T47D (cell line): ENCODE data around the gene ZNF511.

Source experiments
- DNase-seq, 2 experiments: peaks; one replicate each; pipeline versions ENCODE4 v3.0.0 to v3.0.0-alpha.2; 2011 to 2012; ENCODE audit warnings: low read depth in 1 of 2, low spot score in 1 of 2
- JUND ChIP-seq: IDR thresholded peaks from 2 replicates; pipeline ENCODE4 v1.6.1; 2012; ENCODE audit warnings: low read depth
- in situ Hi-C: cut with HindIII; loops from 2 replicates; pipeline ENCODE4 v1.10.0; 2016; ENCODE audit warnings: low sequenced_read_pairs, low pct_unique_long_range_greater_than_20kb

The ZNF511 gene

DNA sequence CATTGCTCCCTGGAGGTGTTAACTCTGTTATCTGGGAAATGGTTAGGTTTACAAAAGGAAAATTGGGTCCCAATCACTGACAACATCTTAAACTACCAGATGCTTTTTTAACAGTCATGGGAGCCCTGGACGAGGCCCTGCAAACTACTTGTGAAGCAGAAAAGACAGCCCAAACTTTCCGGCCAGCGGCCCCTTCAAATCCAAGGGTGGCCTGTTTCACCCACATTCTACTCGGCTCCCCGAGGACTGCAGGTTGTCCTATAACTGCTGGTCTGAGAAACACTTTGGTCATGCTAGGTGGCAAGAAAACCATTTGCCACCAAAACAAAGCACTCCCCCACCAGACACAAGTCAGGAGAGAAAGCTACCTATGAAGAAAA lies 2.6 kb upstream of the ZNF511 start:
- TF ChIP-seq JUND: no peak
- DNase-seq: no peak
- in situ Hi-C loops: no loop called here

DNA sequence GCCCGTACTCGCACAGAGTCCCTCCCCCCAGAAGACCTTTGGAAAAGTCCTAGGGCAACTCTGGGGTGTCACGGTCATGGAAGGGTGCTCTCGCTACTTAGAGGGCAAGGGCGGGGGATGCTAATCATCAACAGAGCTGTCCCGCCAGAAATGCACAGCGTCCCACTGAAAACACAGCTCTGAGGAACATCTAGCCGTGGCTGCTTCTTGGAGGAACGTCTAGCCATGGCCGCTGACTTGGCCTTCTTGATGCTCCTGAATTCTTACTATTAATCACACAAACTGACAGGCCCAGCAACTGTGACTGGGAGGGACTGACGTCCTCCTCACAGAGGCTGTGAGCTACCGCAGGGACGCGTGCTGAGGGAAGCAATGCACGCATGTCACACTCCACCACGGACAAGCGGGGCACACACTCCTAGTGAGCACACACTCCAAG lies 1.8 kb upstream of the ZNF511 start:
- in situ Hi-C loops: no loop called here
- no peak for DNase-seq
- no peak for TF ChIP-seq JUND

DNA sequence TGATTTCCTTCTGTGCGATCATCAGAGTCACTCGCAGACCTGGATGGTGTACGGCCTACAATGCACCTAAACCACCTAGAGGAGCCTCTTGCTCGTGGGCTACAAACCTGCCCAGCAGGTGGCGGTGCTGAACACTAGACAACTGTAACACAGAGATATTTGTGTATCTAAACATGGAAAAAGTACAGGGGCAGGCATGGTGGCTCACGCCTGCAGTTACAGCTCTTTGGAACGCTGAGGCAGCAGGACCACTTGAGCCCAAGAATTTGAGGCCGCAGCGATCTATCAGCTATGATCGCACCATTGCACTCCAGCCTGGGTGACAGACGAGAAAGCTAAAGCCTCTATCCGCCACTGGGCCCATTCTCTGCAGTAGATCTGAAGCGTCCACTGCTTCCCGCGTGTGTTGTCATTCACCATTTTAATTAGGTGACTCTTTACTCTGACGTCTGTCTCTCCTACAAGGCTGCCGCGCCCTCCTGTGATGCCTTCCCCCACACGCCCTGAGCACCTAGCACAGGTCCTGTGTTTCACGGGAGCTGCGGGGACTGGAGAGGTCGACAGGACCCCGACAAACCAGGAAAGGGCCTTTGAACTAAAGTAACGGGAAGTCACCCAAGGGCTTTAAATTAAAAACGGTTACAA lies 816 bp upstream of the ZNF511 start:
- TF ChIP-seq JUND: no peak
- peak in 1 of 2 experiments; percentile 86 for DNase-seq
- in situ Hi-C loops: no loop called here

DNA sequence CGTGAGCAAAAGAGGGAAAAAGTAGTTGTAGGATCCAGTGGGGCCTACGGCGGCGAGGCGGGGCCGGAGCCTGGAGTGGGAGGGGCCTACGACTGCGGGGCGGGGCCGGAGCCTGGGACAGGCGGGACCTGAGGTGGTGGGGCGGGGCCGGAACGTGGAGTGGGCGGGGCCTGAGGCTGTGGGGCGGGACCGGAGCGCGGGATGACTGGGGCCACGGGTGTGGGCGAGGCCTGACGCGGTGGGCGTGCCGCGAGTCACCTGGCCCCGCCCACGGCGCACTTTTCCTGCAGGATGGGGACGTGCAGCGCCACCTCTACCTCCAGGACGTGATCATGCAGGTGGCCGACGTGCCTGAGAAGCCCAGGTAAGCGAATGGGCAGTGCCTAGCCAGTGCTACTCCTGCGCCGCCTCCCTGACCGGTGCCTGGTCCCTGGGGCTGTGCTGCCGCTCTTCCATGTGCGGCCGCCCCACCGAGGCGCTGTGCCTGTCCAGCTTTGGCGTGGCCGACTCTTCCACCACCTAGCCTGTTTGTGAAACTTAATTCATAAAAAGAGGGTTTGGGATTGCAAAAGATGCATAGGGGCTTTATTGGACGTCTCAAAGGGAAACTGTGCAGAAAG lies 496 bp downstream of the ZNF511 start:
- peak; percentile 81 to 95 for DNase-seq
- TF ChIP-seq JUND: no peak
- in situ Hi-C loops: no loop called here

DNA sequence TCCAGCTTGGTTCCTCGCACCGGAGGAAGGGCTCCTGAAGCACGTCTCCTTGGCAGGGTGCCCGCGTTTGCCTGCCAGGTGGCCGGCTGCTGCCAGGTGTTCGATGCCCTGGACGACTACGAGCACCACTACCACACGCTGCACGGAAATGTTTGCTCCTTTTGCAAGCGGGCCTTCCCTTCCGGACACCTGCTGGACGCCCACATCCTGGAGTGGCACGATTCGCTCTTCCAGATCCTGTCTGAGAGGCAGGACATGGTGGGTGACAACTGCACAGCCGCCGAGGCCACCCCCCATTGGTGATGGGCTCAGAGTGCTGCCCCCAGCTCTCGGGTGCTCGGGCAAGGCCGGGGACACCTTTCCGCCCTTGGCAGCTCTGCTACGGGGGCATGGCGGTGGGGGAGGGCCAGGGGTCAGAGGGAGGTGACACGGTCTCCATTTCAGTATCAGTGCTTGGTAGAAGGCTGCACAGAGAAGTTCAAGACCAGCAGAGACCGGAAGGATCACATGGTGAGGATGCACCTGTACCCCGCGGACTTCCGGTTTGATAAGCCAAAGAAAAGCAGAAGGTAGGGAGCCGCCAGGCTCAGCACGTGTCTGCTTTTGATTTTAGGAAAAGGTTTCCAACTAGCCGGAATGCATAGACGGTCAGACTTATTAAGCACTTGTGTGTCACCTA lies 1.1 kb downstream of the ZNF511 start:
- DNase-seq: no peak
- no peak for TF ChIP-seq JUND
- in situ Hi-C loops: no loop called here

DNA sequence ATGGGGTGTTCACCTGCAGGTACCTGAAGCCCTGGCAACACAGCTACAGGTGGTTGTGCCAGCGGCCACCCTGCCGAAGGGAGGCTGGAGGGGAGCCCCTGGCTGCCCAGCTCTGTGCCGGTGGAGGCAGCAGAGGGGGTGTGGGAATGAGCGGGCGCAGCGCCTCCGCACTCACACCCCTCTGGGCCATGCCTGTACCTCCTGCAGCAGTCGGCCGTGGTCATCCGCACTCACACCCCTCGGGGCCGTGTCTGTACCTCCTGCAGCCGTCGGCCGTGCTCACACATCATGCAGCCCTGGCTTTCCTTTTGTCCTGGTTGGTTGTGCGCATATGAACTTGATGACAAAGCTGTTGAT lies 1.7 kb downstream of the ZNF511 start:
- TF ChIP-seq JUND: no peak
- in situ Hi-C loops: no loop called here
- no peak for DNase-seq

DNA sequence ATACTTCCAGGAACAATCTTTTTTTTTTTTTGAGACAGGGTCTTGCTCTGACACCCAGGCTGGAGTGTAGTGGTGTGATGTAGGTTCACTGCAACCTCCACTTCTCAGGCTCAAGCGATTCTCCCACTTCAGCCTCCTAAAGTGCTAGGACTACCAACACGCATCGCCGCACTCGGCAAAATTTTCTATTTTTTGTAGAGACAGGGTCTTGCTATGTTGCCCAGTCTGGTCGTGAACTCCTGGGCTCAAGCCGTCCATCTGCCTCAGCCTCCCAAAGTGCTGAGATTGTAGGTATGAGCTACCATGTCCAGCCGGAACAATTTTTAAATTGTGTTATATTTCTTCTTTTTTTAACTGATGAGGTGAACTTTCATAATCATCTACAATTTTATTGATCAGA lies 2.1 kb downstream of the ZNF511 start:
- in situ Hi-C loops: no loop called here
- no peak for TF ChIP-seq JUND
- no peak for DNase-seq

DNA sequence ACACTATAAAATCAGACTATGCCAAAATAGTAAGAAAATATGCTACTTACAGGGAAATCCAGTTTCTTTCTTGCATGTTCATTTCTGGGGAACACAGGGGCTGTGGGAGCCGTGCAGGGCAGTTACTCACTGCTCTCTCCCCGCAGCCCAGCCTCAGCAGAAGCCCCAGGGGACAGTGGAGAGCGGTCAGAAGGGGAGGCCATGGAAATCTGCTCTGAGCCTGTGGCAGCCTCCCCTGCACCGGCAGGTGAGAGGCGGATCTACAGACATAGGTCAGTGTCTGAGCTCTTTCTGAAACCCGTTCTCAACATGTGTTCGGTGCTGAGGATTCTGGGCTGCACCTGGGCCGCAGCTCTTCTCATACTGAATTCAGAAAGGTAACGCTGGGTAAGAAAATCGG lies 2.9 kb downstream of the ZNF511 start:
- DNase-seq: no peak
- TF ChIP-seq JUND: no peak
- in situ Hi-C loops: no loop called here

DNA sequence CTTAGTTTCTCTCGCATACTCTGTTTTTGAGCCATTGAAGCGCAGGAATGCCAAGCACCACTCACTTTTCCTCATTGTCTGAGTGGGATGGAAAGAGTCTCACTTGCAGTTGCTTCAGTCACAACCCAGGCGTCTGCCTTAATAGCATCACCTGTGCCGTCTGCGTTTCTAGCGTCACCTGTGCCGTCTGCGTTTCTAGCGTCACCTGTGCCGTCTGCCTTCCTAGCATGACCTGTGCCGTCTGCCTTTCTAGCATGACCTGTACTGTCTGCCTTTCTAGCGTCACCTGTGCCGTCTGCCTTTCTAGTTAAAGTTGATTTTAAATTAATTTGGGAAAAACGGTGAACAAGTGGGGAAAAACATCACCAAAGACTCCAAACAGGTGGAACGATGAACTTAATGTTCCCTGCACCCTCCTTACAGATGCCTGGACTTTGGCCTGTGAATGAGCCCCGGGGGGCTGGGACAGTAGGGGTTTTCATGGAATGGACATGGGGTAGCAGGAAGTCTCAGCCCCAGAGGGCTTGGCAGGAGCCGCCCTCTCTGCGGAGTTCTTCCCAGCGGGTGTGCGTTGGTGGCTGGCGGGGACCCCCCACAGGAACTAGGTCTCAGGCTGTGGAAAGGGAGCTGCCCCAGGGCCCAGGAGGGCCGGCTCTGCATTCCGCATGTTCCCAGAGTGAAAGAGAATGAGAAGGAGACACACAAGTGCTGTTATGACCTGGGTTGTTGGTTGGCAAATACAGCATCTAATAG lies 3.5 kb downstream of the ZNF511 start:
- TF ChIP-seq JUND: no peak
- no peak for DNase-seq

DNA sequence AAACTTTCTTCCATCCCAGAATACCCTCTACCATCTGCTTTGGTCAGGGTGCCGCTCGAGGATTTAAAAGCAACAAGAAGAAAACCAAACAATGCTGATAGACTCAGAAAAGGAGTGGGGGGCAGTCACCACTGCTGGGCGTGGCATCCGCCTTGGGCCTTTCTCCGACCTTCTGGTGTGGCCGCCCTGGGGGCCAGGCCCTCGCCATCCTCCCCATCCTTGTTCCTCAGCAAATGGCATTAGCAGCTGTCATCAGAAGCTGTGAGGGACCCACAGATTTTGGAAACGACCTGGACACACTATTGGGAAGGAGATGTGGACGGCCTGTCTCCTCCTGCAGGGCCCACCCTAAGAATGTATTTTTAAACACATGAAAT lies 4.0 kb downstream of the ZNF511 start:
- TF ChIP-seq JUND: no peak
- in situ Hi-C loops: no loop called here
- DNase-seq: no peak

More for the DNA sequence above, 3.5 kb downstream of the ZNF511 start:
- in situ Hi-C loops: no loop called here

DNA sequence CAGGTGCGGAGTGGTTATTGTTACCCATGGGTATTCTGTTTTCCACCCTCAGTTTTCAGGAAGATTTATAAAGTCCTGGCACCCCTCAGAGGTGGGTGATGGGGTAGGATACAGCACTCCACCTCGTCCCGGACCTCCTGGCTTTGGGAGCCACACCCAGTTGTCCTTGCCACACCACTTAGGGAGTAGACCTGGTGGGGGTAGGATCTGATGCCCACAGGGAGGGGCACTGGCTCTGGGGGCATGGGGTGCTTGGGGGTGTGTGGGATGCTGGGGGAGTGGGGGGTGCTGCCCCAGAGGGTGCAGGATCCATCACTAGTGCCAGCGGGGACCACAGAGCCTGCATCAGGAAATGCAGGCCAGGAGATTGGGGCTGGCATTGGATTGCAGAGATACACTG lies 4.5 kb downstream of the ZNF511 start:
- in situ Hi-C loops: no loop called here
- TF ChIP-seq JUND: no peak
- DNase-seq: no peak

DNA sequence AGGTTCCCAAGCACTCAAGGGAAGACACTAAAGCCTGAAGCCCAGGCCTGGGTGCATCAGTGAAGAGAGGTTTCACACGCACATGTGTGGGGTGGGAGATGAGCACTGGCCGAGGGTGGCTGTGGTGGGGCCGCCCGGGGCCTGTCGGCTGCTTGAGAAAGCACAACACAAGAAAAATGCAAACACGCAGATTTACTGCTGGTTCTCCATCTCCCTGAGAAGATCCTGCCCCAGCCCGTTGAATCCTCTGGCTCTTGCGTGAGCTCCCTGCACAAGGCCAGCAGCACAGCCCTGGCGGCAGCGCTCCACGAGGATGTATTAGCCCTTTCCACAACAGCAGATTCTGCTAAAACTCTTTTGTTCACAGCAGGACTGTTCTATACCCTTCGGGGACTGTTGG lies 6.2 kb downstream of the ZNF511 start:
- in situ Hi-C loops: no loop called here
- DNase-seq: no peak
- TF ChIP-seq JUND: no peak

DNA sequence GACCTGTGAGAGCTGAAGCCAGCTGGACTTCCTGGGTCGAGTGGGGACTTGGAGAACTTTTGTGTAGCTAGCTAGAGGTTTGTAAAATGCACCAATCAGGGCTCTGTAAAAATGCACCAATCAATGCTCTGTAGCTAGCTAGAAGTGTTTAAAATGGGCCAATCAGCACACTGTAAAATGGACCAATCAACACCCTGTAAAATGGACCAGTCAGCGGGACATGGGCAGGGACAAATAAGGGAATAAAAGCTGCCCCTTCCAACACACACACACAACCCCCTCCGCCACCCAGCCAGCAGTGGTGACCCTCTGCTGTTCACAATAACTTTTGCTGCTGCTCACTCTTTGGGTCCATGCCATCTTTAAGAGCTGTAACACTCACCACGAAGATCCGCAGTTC lies 7.1 kb downstream of the ZNF511 start:
- DNase-seq: peak in 1 of 2 experiments; percentile 43
- TF ChIP-seq JUND: no peak
- in situ Hi-C loops: no loop called here
